Testis (tissue), 3 donors: ENCODE measurements around the gene GPATCH8. TPM values are rescaled to one million over a fixed set of nuclear protein-coding genes. Genes with fewer than 3 reads are reported as not detected.

Source experiments
- DNase-seq: peaks from one replicate; pipeline ENCODE4 v3.0.0-alpha.2; 2019
- H3K27ac ChIP-seq, 2 donors: fragments of 200-600 bp; sonication (generic); one replicate each; pipeline ENCODE4 v1.5.1; 2019
- H3K27me3 ChIP-seq: fragments of 200-600 bp; sonication (generic); one replicate; pipeline ENCODE4 v1.5.1; 2019
- H3K36me3 ChIP-seq: fragments of 200-600 bp; sonication (generic); one replicate; pipeline ENCODE4 v1.5.1; 2017; ENCODE audit warnings: low read depth; ENCODE audit errors: missing control alignments
- H3K4me1 ChIP-seq: fragments of 200-600 bp; sonication (generic); one replicate; pipeline ENCODE4 v1.5.1; 2019
- H3K4me3 ChIP-seq, 2 donors: fragments of 200-600 bp; sonication (generic); one replicate each; pipeline ENCODE4 v1.5.1; 2017 to 2019
- H3K9me3 ChIP-seq: fragments of 200-600 bp; sonication (generic); one replicate; pipeline ENCODE4 v1.5.1; 2017
- CTCF ChIP-seq, 3 experiments: fragments of 450-650 bp in 2 of 3; fragments of 200-600 bp in 1 of 3; sonication (generic) in 1 of 3; IDR thresholded peaks; one replicate each; pipeline ENCODE4 v1.5.1; 2016 to 2019; ENCODE audit warnings: antibody characterized with exemption in 3 of 3, mild to moderate bottlenecking in 2 of 3, moderate library complexity in 1 of 3
- POLR2A ChIP-seq: fragments of 450-650 bp; IDR thresholded peaks from one replicate; pipeline ENCODE4 v1.6.1; 2017; ENCODE audit warnings: antibody characterized with exemption, mild to moderate bottlenecking, moderate library complexity
- whole genome bisulfite sequencing, 2 donors: methylation state at CpG; one replicate each; pipeline ENCODE4 v1.1.5; 2018; 5-methylcytosine and 5-hydroxymethylcytosine counted together
- intact Hi-C: fragments of 100-400 bp; cut with DNase I; formaldehyde crosslinking; loops from one replicate; pipeline ENCODE4 v1.15.1; 2023; ENCODE audit warnings: low total_unique reads
- polyA plus RNA-seq: library from polyadenylated mRNA; stranded (reverse); fragments of 350-450 nt; fragmentation: Illumina TruSeq; extraction: RNeasy Lipid Tissue Mini Kit (QIAGEN cat#74804); gene quantifications from one replicate; pipeline ENCODE4 v1.2.3, GENCODE V29; 2014; ENCODE audit warnings: low read depth, low replicate concordance; ENCODE audit not compliant: insufficient read depth
- total RNA-seq, 2 donors: library from RNA; depleted of rRNA; stranded (reverse); fragments of >200 nt; gene quantifications; one replicate each; pipeline ENCODE4 v1.2.3, GENCODE V29; 2016

The GPATCH8 gene
- total and polyA plus RNA-seq, 3 donors from 2014 or later: 32.8 to 70.0 (median 69.2) TPM

GRCh38 chr17:44351464-44351863 is 151.7 kb downstream of the GPATCH8 start:
- peaks cover 2% of the 10 kb centered on the region for H3K4me1 ChIP-seq
- intact Hi-C loops: no loop called here
- H3K36me3 ChIP-seq: no peaks in the 10 kb centered on the region
- TF ChIP-seq CTCF (IDR thresholded peaks at IDR 0.05) (no peak), POLR2A (no peak)
- no peak for DNase-seq
- H3K4me3 ChIP-seq: no peak overlapping the region
- no peak overlapping the region for H3K27ac ChIP-seq
- 75 to 90% methylated on average over 2 to 8 of the region's 8 CpGs for whole genome bisulfite sequencing, 2 donors
- H3K9me3 ChIP-seq: no peaks in the 10 kb centered on the region
- H3K27me3 ChIP-seq: no peaks in the 10 kb centered on the region

- no peak for TF ChIP-seq POLR2A
- TF ChIP-seq CTCF (IDR thresholded peaks at IDR 0.05): peak; percentile 40 to 69 (median 51)
- H3K9me3 ChIP-seq: no peaks in the 10 kb centered on the region
- peak; percentile 79 for DNase-seq
- H3K4me3 ChIP-seq: no peak overlapping the region
- no peaks in the 10 kb centered on the region for H3K36me3 ChIP-seq
- H3K4me1 ChIP-seq: peaks cover 4% of the 10 kb centered on the region
- 70 to 71% methylated on average over 2 to 6 of the region's 6 CpGs for WGBS, 2 donors
- no peaks in the 10 kb centered on the region for H3K27me3 ChIP-seq
- H3K27ac ChIP-seq: no peak overlapping the region
- intact Hi-C loops: no loop called here
Observed at GRCh38 chr17:44350733-44351226, 152.4 kb downstream of the GPATCH8 start.

GRCh38 chr17:44349553-44350070 is 153.6 kb downstream of the GPATCH8 start:
- no peak overlapping the region for H3K27ac ChIP-seq
- peaks cover 4% of the 10 kb centered on the region for H3K4me1 ChIP-seq
- 86 to 88% methylated on average over 6 to 12 of the region's 12 CpGs for WGBS, 2 donors
- intact Hi-C loops: no loop called here
- H3K27me3 ChIP-seq: no peaks in the 10 kb centered on the region
- H3K4me3 ChIP-seq: no peak overlapping the region
- no peaks in the 10 kb centered on the region for H3K36me3 ChIP-seq
- H3K9me3 ChIP-seq: no peaks in the 10 kb centered on the region
- no peak for TF ChIP-seq POLR2A
- TF ChIP-seq CTCF (IDR thresholded peaks at IDR 0.05): no peak
- DNase-seq: no peak

- DNase-seq: no peak
- Histone ChIP-seq H3K4me3 (no peak overlapping the region), H3K36me3 (no peaks in the 10 kb centered on the region), H3K27me3 (no peaks in the 10 kb centered on the region), H3K4me1 (peaks cover 4% of the 10 kb centered on the region), H3K27ac (no peak overlapping the region), H3K9me3 (no peaks in the 10 kb centered on the region)
- intact Hi-C loops: no loop called here
- WGBS, 2 donors: 74 to 100% methylated on average over 2 to 6 of the region's 6 CpGs
- TF ChIP-seq POLR2A (no peak), CTCF (IDR thresholded peaks at IDR 0.05) (no peak)
Observed at GRCh38 chr17:44348988-44349364, 154.2 kb downstream of the GPATCH8 start.
